IMR-90 (cell line): Measurements from ENCODE around the gene RANGRF. TPM values are rescaled to one million over a fixed set of nuclear protein-coding genes. Genes with fewer than 3 reads are reported as not detected.

Experiments
- ATAC-seq: fragments of 200-7000 bp; cut with Tn5 transposase; 2 replicates; pipeline ENCODE4 v1.9.1; 2020; ENCODE audit warnings: low read depth, mild to moderate bottlenecking, moderate library complexity
- BruUV-seq: library from RNA; stranded (reverse); fragments of 400-500 nt; replicated peaks from 2 replicates; lab custom pipeline; 2021; lab: Mats Ljungman, UMichigan
- CTCF ChIA-PET: fragments of 300-600 bp; formaldehyde crosslinking; extraction: SDS; loops from one replicate; lab custom pipeline; 2021; ENCODE audit warnings: antibody characterized with exemption; lab: Yijun Ruan, JAX
- POLR2A ChIA-PET: fragments of 300-600 bp; sonication (Branson Sonifier 250); formaldehyde crosslinking; loops from one replicate; lab custom pipeline; 2022; ENCODE audit warnings: antibody characterized with exemption; ENCODE audit not compliant: unreplicated experiment; lab: Charles Lee
- DNase-seq: peaks from one replicate; pipeline ENCODE4 v3.0.0; 2013
- H2AFZ ChIP-seq: replicated peaks from 2 replicates; pipeline ENCODE3; 2013; ENCODE audit warnings: low read length, mild to moderate bottlenecking; ENCODE audit not compliant: poor library complexity
- H2AK5ac ChIP-seq: 2 replicates; pipeline ENCODE4 v1.6.1; 2013; ENCODE audit warnings: low read depth, low read length, inconsistent platforms
- H2AK9ac ChIP-seq: replicated peaks from 2 replicates; pipeline ENCODE3; 2013; ENCODE audit warnings: mild to moderate bottlenecking, low read depth, low read length, moderate library complexity; ENCODE audit not compliant: poor library complexity
- H2BK120ac ChIP-seq: 2 replicates; pipeline ENCODE4 v1.6.1; 2013; ENCODE audit warnings: low read depth, low read length, inconsistent platforms
- H2BK15ac ChIP-seq: 3 replicates; pipeline ENCODE4 v1.6.1; 2013; ENCODE audit warnings: low read depth, low read length, inconsistent platforms
- H2BK20ac ChIP-seq: 2 replicates; pipeline ENCODE4 v1.6.1; 2013; ENCODE audit warnings: low read depth, mild to moderate bottlenecking, inconsistent platforms, low read length, moderate library complexity
- H2BK5ac ChIP-seq: 2 replicates; pipeline ENCODE4 v1.6.1; 2013; ENCODE audit warnings: mild to moderate bottlenecking, low read depth, low read length, inconsistent platforms; ENCODE audit not compliant: poor library complexity, severe bottlenecking
- H3K14ac ChIP-seq: replicated peaks from 2 replicates; pipeline ENCODE4 v1.6.1; 2013; ENCODE audit warnings: low read depth, low read length, inconsistent platforms
- H3K18ac ChIP-seq: 2 replicates; pipeline ENCODE4 v1.6.1; 2013; ENCODE audit warnings: low read depth, low read length, control low read depth
- H3K23ac ChIP-seq: 2 replicates; pipeline ENCODE4 v1.6.1; 2013; ENCODE audit warnings: low read depth, low read length, inconsistent platforms
- H3K27ac ChIP-seq: 2 replicates; pipeline ENCODE4 v1.5.1; 2013; ENCODE audit warnings: mild to moderate bottlenecking, control low read depth, low read length; ENCODE audit not compliant: insufficient read depth
- H3K27me3 ChIP-seq: 2 replicates; pipeline ENCODE4 v1.6.1; 2013; ENCODE audit warnings: low read length; ENCODE audit not compliant: control insufficient read depth, insufficient read depth
- H3K36me3 ChIP-seq: 2 replicates; pipeline ENCODE4 v1.6.1; 2013; ENCODE audit warnings: low read length, mixed read lengths; ENCODE audit not compliant: control insufficient read depth, insufficient read depth
- H3K4ac ChIP-seq: 2 replicates; pipeline ENCODE4 v1.6.1; 2013; ENCODE audit warnings: low read depth, low read length, inconsistent platforms
- H3K4me1 ChIP-seq: 2 replicates; pipeline ENCODE4 v1.6.1; 2013; ENCODE audit warnings: low read length, mixed read lengths; ENCODE audit not compliant: control insufficient read depth, insufficient read depth
- H3K4me2 ChIP-seq: 2 replicates; pipeline ENCODE4 v1.6.1; 2013; ENCODE audit warnings: low read depth, mild to moderate bottlenecking, control low read depth, low read length, moderate library complexity
- H3K4me3 ChIP-seq: 2 replicates; pipeline ENCODE4 v1.5.1; 2013; ENCODE audit warnings: low read depth, mild to moderate bottlenecking, control low read depth, low read length, moderate library complexity; ENCODE audit not compliant: insufficient read depth
- H3K56ac ChIP-seq: 2 replicates; pipeline ENCODE4 v1.6.1; 2013; ENCODE audit warnings: low read length, inconsistent platforms; ENCODE audit not compliant: insufficient read depth; ENCODE audit errors: extremely low read depth
- H3K79me1 ChIP-seq, 2 experiments: 2 replicates each; pipeline ENCODE4 v1.6.1; 2013; ENCODE audit warnings: low read length in 2 of 2, inconsistent platforms in 1 of 2, low read depth in 1 of 2
- H3K9ac ChIP-seq: 2 replicates; pipeline ENCODE4 v1.6.1; 2013; ENCODE audit warnings: low read depth, low read length, control low read depth
- H3K9me1 ChIP-seq: 2 replicates; pipeline ENCODE4 v1.6.1; 2013; ENCODE audit warnings: low read length, inconsistent platforms; ENCODE audit not compliant: insufficient read depth
- H3K9me3 ChIP-seq: 2 replicates; pipeline ENCODE4 v1.6.1; 2013; ENCODE audit warnings: low read length; ENCODE audit not compliant: control insufficient read depth, insufficient read depth
- H4K20me1 ChIP-seq: 2 replicates; pipeline ENCODE4 v1.6.1; 2013; ENCODE audit warnings: low read length, inconsistent platforms; ENCODE audit not compliant: insufficient read depth
- H4K5ac ChIP-seq: 2 replicates; pipeline ENCODE4 v1.6.1; 2013; ENCODE audit warnings: mild to moderate bottlenecking, low read depth, low read length, control low read depth
- H4K8ac ChIP-seq, 2 experiments: 2 replicates each; pipeline ENCODE4 v1.6.1; 2013; ENCODE audit warnings: low read depth in 2 of 2, low read length in 2 of 2, control low read depth in 1 of 2, inconsistent platforms in 1 of 2
- H4K91ac ChIP-seq: 2 replicates; pipeline ENCODE4 v1.6.1; 2013; ENCODE audit warnings: low read depth, low read length, inconsistent platforms; ENCODE audit not compliant: insufficient read depth
- CEBPB ChIP-seq: IDR thresholded peaks from 2 replicates; pipeline ENCODE4 v1.6.1; 2012; ENCODE audit warnings: low read depth, low read length, improper control_type of control experiment
- FOS ChIP-seq: fragments of 150-350 bp; IDR thresholded peaks from 2 replicates; pipeline ENCODE4 v1.6.1; 2016; ENCODE audit warnings: low read depth, low read length
- NFE2L2 ChIP-seq: fragments of 150-350 bp; IDR thresholded peaks from 2 replicates; pipeline ENCODE4 v1.6.1; 2016; ENCODE audit warnings: low read depth, mild to moderate bottlenecking, low read length
- SMC3 ChIP-seq: fragments of 150-350 bp; IDR thresholded peaks from 2 replicates; pipeline ENCODE4 v1.6.1; 2016; ENCODE audit warnings: low read depth, mild to moderate bottlenecking, antibody characterized with exemption, low read length, moderate library complexity
- WGBS, 2 experiments: methylation state at CpG; one replicate each; pipeline versions ENCODE4 v1.1.5 to v1.1.7; 2013; ENCODE audit warnings: missing lambda C conversion rate in 2 of 2; ENCODE audit not compliant: insufficient read length in 1 of 2; ENCODE audit errors: extremely low coverage in 2 of 2; 5-methylcytosine and 5-hydroxymethylcytosine counted together
- dilution Hi-C: fragments of 300-500 bp; cut with HindIII; formaldehyde crosslinking; loops from one replicate; pipeline ENCODE4 v1.14.3; 2018; ENCODE audit warnings: low sequenced_read_pairs; ENCODE audit not compliant: unreplicated experiment
- in situ Hi-C: fragments of 300-500 bp; cut with MboI; formaldehyde crosslinking; loops from 3 replicates; pipeline ENCODE4 v1.14.3; 2019; ENCODE audit warnings: low sequenced_read_pairs, inconsistent platforms, mixed read lengths
- intact Hi-C: fragments of 100-400 bp; cut with micrococcal nuclease; formaldehyde crosslinking; loops from 2 replicates; pipeline ENCODE4 v1.10.0; 2022
- polyA plus RNA-seq, 3 experiments: library from polyadenylated mRNA; depleted of rRNA; stranded (reverse); fragments of >200 nt; gene quantifications; 2 replicates each; pipeline ENCODE4 v1.2.3, GENCODE V29; 2012; ENCODE audit warnings: low replicate concordance in 1 of 3
- total RNA-seq: library from RNA; depleted of rRNA; stranded (reverse); fragments of >200 nt; gene quantifications from 2 replicates; pipeline ENCODE4 v1.2.3, GENCODE V29; 2012
- TF ChIP-seq, protein P1 (sequence below): conservative IDR thresholded peaks from 2 replicates; pipeline ENCODE4 v1.5.1; 2012; ENCODE audit warnings: mild to moderate bottlenecking, low read depth, low read length, improper control_type of control experiment

Gene RANGRF
- total and polyA plus RNA-seq, 2 of the 4 experiments (the other 2 are of a cell fraction) = 19.5 to 36.6 TPM

DNA sequence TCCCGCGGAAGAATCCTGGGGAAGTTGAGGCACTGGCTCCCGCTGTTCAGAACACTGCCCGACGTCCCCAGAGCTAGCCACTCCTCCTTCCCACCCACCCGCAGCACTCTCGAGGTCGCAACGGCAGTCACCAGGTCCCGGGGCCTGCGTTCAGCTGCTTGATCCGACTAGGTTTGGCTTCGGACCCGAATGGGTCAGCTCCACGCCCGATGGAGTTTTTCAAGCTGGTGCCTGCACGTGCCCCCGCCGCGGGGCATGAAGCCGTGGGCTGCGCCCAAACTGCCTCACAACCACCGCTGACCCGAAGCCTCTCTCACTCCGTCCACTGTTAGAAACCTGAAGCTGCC is 38.8 kb downstream of the RANGRF start:
- Histone ChIP-seq H4K20me1 (no peaks in the 10 kb centered on the region), H2BK20ac (0 out of 2 replicates have a peak overlapping the region, but pooled peaks have one; percentile 35), H2AK5ac (no peak overlapping the region), H2AFZ (peak overlapping the region; percentile 96), H2BK15ac (peak overlapping the region; percentile 28; the same call in 1 of the 3 replicates), H3K36me3 (no peaks in the 10 kb centered on the region), H3K56ac (no peak overlapping the region), H3K23ac (no peak overlapping the region), H3K9ac (no peak overlapping the region), H3K4me2 (peak overlapping the region; percentile 90), H2BK120ac (no peak overlapping the region; the same call in 1 of the 2 replicates), H3K4me3 (peak overlapping the region; percentile 33; the same call in 1 of the 2 replicates), H3K18ac (no peak overlapping the region; the same call in 1 of the 2 replicates), H3K9me3 (no peaks in the 10 kb centered on the region), H3K14ac (no peak overlapping the region; the same call in 1 of the 2 replicates), H3K27ac (no peak overlapping the region), H4K91ac (peak overlapping the region; percentile 35; the same call in 1 of the 2 replicates), H3K9me1 (no peaks in the 10 kb centered on the region), H2BK5ac (no peak overlapping the region), H4K8ac (peak overlapping the region; percentile 95), H2AK9ac (peak overlapping the region; percentile 65), H3K4ac (peak overlapping the region; percentile 78; the same call in 1 of the 2 replicates), H3K79me1 (no peaks in the 10 kb centered on the region), H3K4me1 (peaks cover 2% of the 10 kb centered on the region; the same call in 1 of the 2 replicates), H3K27me3 (peaks cover 10% of the 10 kb centered on the region; the same call in 1 of the 2 replicates), H4K5ac (no peak overlapping the region; the same call in 1 of the 2 replicates)
- ATAC-seq (no peak; the same call in 1 of the 2 replicates), DNase-seq (no peak)
- no TSS peak for BruUV-seq
- in situ Hi-C loops = no loop called here
- ChIA-PET POLR2A (interaction anchor here (0.6 kb wide), 1 partner anchor 131 kb away, joined by 3 read pairs; no protein-coding TSS in a partner anchor), CTCF (no interaction called here)
- dilution Hi-C loops = no loop called here
- TF ChIP-seq SMC3 (no peak), NFE2L2 (no peak), FOS (no peak), CEBPB (no peak)
- TF ChIP-seq, protein P1, sequence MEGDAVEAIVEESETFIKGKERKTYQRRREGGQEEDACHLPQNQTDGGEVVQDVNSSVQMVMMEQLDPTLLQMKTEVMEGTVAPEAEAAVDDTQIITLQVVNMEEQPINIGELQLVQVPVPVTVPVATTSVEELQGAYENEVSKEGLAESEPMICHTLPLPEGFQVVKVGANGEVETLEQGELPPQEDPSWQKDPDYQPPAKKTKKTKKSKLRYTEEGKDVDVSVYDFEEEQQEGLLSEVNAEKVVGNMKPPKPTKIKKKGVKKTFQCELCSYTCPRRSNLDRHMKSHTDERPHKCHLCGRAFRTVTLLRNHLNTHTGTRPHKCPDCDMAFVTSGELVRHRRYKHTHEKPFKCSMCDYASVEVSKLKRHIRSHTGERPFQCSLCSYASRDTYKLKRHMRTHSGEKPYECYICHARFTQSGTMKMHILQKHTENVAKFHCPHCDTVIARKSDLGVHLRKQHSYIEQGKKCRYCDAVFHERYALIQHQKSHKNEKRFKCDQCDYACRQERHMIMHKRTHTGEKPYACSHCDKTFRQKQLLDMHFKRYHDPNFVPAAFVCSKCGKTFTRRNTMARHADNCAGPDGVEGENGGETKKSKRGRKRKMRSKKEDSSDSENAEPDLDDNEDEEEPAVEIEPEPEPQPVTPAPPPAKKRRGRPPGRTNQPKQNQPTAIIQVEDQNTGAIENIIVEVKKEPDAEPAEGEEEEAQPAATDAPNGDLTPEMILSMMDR = no peak
- WGBS, 2 experiments = 31% methylated on average over 12 of the region's 25 CpGs; no CpG with 5 or more reads in 1 of the 2 experiments
- intact Hi-C loops = no loop called here
